ENCODE data around the gene GLUL. TPM values are rescaled to one million over a fixed set of nuclear protein-coding genes. Genes with fewer than 3 reads are reported as not detected.

Gene GLUL
- total and polyA plus RNA-seq, 9 donors = 587 to 1,338 (median 1,017) TPM

GRCh38 chr1:182359645-182360044, 31.9 kb downstream of the GLUL start:
- no peaks in the 10 kb centered on the region for H3K27me3 ChIP-seq
- WGBS, 3 donors = 74 to 76% (median 74%) methylated on average over 7 of the region's 7 CpGs
- H3K9me3 ChIP-seq = no peaks in the 10 kb centered on the region
- intact Hi-C loops (cut with DNase I) = no loop called here
- DNase-seq = no peak
- H3K27ac ChIP-seq = no peak overlapping the region
- no peaks in the 10 kb centered on the region for H3K36me3 ChIP-seq
- no peak overlapping the region for H3K4me3 ChIP-seq
- no peaks in the 10 kb centered on the region for H3K4me1 ChIP-seq (ENCODE audit: insufficient read depth)
- TF ChIP-seq POLR2A (IDR thresholded peaks at IDR 0.05) = no peak
- TF ChIP-seq CTCF (IDR thresholded peaks at IDR 0.05) = no peak
- no peak for TF ChIP-seq EP300 (IDR thresholded peaks at IDR 0.05)

GRCh38 chr1:182357913-182358312, 33.7 kb downstream of the GLUL start:
- no peaks in the 10 kb centered on the region for H3K36me3 ChIP-seq
- H3K27me3 ChIP-seq = no peaks in the 10 kb centered on the region
- H3K9me3 ChIP-seq = no peaks in the 10 kb centered on the region
- no peak for TF ChIP-seq EP300 (IDR thresholded peaks at IDR 0.05)
- TF ChIP-seq CTCF (IDR thresholded peaks at IDR 0.05) = no peak
- TF ChIP-seq POLR2A (IDR thresholded peaks at IDR 0.05) = no peak
- intact Hi-C loops (cut with DNase I) = no loop called here
- H3K4me3 ChIP-seq = no peak overlapping the region
- no peak for DNase-seq
- H3K4me1 ChIP-seq (ENCODE audit: insufficient read depth) = no peaks in the 10 kb centered on the region
- WGBS, 3 donors = 73 to 74% (median 74%) methylated on average over 4 of the region's 4 CpGs
- no peak overlapping the region for H3K27ac ChIP-seq

GRCh38 chr1:182357171-182357570, 34.4 kb downstream of the GLUL start:
- TF ChIP-seq EP300 (IDR thresholded peaks at IDR 0.05) = no peak
- TF ChIP-seq POLR2A (IDR thresholded peaks at IDR 0.05) = no peak
- no peak for TF ChIP-seq CTCF (IDR thresholded peaks at IDR 0.05)
- no peaks in the 10 kb centered on the region for H3K4me1 ChIP-seq (ENCODE audit: insufficient read depth)
- no peaks in the 10 kb centered on the region for H3K36me3 ChIP-seq
- H3K4me3 ChIP-seq = no peak overlapping the region
- intact Hi-C loops (cut with DNase I) = no loop called here
- no peaks in the 10 kb centered on the region for H3K27me3 ChIP-seq
- 82 to 88% (median 83%) methylated on average over 2 of the region's 2 CpGs for WGBS, 3 donors
- no peaks in the 10 kb centered on the region for H3K9me3 ChIP-seq
- no peak for DNase-seq
- no peak overlapping the region for H3K27ac ChIP-seq

GRCh38 chr1:182355723-182356098, 35.9 kb downstream of the GLUL start:
- Histone ChIP-seq H3K36me3 (no peaks in the 10 kb centered on the region), H3K27me3 (no peaks in the 10 kb centered on the region), H3K27ac (no peak overlapping the region), H3K4me1 (ENCODE audit: insufficient read depth) (no peaks in the 10 kb centered on the region), H3K4me3 (no peak overlapping the region), H3K9me3 (no peaks in the 10 kb centered on the region)
- TF ChIP-seq POLR2A (IDR thresholded peaks at IDR 0.05) (no peak), EP300 (IDR thresholded peaks at IDR 0.05) (no peak), CTCF (IDR thresholded peaks at IDR 0.05) (no peak)
- 86 to 90% (median 89%) methylated on average over 2 of the region's 2 CpGs for WGBS, 3 donors
- DNase-seq = no peak
- intact Hi-C loops (cut with DNase I) = no loop called here

All from ovary (tissue), 9 donors.